GM21367 (cell line): ENCODE measurements around the gene NSD2.
"Not testable (repeated sequence)": the region's sequence is repeated elsewhere in the genome, so short reads cannot be mapped to it uniquely, and the experiment has no call there.

ENCODE experiments used
- ATAC-seq: cut with Tn5 transposase; IDR thresholded peaks from one replicate; pipeline ENCODE4 v1.9.1; 2021; ENCODE audit not compliant: unreplicated experiment

NSD2 gene

DNA sequence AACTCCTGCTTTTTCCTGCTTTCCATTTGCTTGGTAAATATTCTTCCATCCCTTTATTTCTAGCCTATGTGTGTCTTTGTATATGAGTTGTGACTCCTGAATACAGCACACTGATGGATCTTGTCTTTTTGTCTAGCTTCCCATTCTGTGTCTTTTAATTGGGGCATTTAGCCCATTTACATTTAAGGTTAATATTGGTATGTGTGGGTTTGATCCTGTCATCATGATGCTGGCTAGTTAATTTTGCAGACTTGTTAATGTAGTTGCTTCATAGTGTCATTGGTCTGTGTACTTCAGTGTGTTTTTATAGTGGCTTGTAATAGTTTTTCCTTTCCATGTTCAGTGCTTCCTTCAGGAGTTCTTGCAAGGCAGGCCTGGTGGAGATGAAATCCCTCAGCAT lies 160.0 kb downstream of the NSD2 start:
- ATAC-seq = not testable (repeated sequence)
